ENCODE measurements around the gene KLRF2.

The KLRF2 gene

GRCh38 chr12:9941838-9942237 is 60.5 kb downstream of the KLRF2 start:
- H3K27me3 ChIP-seq (replicated peaks in 2 of 5; ENCODE audit: control insufficient read depth in 4 of 5, insufficient read depth in 5 of 5, low read length in 4 of 5), result no peaks in the 10 kb centered on the region
- POLR2A ChIA-PET, result no interaction called here
- H3K9me3 ChIP-seq (ENCODE audit: control extremely low read depth in 1 of 5, control insufficient read depth in 4 of 5, insufficient read depth in 2 of 5, low read depth in 1 of 5, low read length in 4 of 5), result no peaks in the 10 kb centered on the region
- peaks cover 0 to 9% (median 0%) of the 10 kb centered on the region in 4 experiments for H3K36me3 ChIP-seq (ENCODE audit: control insufficient read depth in 4 of 4, insufficient read depth in 4 of 4, low read length in 3 of 4)
- H3K4me1 ChIP-seq (ENCODE audit: control extremely low read depth in 1 of 4, control insufficient read depth in 4 of 4, insufficient read depth in 4 of 4, low read length in 3 of 4), result peaks cover 0 to 16% (median 10%) of the 10 kb centered on the region in 4 experiments
- H3K27ac ChIP-seq (ENCODE audit: insufficient read depth in 1 of 2, low read depth in 1 of 2, low read length in 2 of 2, poor library complexity in 1 of 2, severe bottlenecking in 2 of 2), result peak overlapping the region in 1 of 2 experiments; percentile 2
- no peak for DNase-seq
- peak overlapping the region in 3 of 7 experiments; percentile 25 to 39 (median 32) for H3K4me3 ChIP-seq (ENCODE audit: control insufficient read depth in 1 of 7, extremely low read depth in 1 of 7, insufficient read depth in 4 of 7, low read depth in 2 of 7, low read length in 6 of 7)
- WGBS (ENCODE audit: insufficient coverage), result no CpG with 5 or more reads among the region's 1 CpG
- CTCF ChIA-PET, result interaction anchor here (0.7 to 5.7 kb wide), 3 partner anchors 55 to 301 kb away, joined by 3 to 39 read pairs (median 3); partner anchors contain the start of gene CLEC12B

- Histone ChIP-seq H3K9me3 (ENCODE audit: control extremely low read depth in 1 of 5, control insufficient read depth in 4 of 5, insufficient read depth in 2 of 5, low read depth in 1 of 5, low read length in 4 of 5) (no peaks in the 10 kb centered on the region), H3K27ac (ENCODE audit: insufficient read depth in 1 of 2, low read depth in 1 of 2, low read length in 2 of 2, poor library complexity in 1 of 2, severe bottlenecking in 2 of 2) (peak overlapping the region; percentile 47), H3K4me3 (ENCODE audit: control insufficient read depth in 1 of 7, extremely low read depth in 1 of 7, insufficient read depth in 4 of 7, low read depth in 2 of 7, low read length in 6 of 7) (peak overlapping the region; percentile 29 to 82 (median 52)), H3K4me1 (ENCODE audit: control extremely low read depth in 1 of 4, control insufficient read depth in 4 of 4, insufficient read depth in 4 of 4, low read length in 3 of 4) (peaks cover 0 to 25% (median 11%) of the 10 kb centered on the region in 4 experiments), H3K36me3 (ENCODE audit: control insufficient read depth in 4 of 4, insufficient read depth in 4 of 4, low read length in 3 of 4) (peaks cover 0 to 6% (median 0%) of the 10 kb centered on the region in 4 experiments), H3K27me3 (replicated peaks in 2 of 5; ENCODE audit: control insufficient read depth in 4 of 5, insufficient read depth in 5 of 5, low read length in 4 of 5) (no peaks in the 10 kb centered on the region)
- ChIA-PET CTCF (interaction anchor here (1.0 to 1.4 kb wide), 2 partner anchors 18 to 193 kb away, joined by 3 read pairs; no protein-coding TSS in a partner anchor), POLR2A (no interaction called here)
- peak; percentile 61 to 85 (median 66) for DNase-seq
- whole genome bisulfite sequencing (ENCODE audit: insufficient coverage), result 55% methylated on average over 15 of the region's 19 CpGs
Measured at GRCh38 chr12:9943240-9943639, 62.0 kb downstream of the KLRF2 start.

- WGBS (ENCODE audit: insufficient coverage), result 0% methylated on average over 1 of the region's 2 CpGs
- H3K4me3 ChIP-seq (ENCODE audit: control insufficient read depth in 1 of 7, extremely low read depth in 1 of 7, insufficient read depth in 4 of 7, low read depth in 2 of 7, low read length in 6 of 7), result no peak overlapping the region
- H3K27ac ChIP-seq (ENCODE audit: insufficient read depth in 1 of 2, low read depth in 1 of 2, low read length in 2 of 2, poor library complexity in 1 of 2, severe bottlenecking in 2 of 2), result no peak overlapping the region
- H3K36me3 ChIP-seq (ENCODE audit: control insufficient read depth in 4 of 4, insufficient read depth in 4 of 4, low read length in 3 of 4), result peaks cover 0 to 1% (median 0%) of the 10 kb centered on the region in 4 experiments
- DNase-seq, result peak; percentile 18 to 61 (median 37)
- H3K4me1 ChIP-seq (ENCODE audit: control extremely low read depth in 1 of 4, control insufficient read depth in 4 of 4, insufficient read depth in 4 of 4, low read length in 3 of 4), result peaks cover 5 to 35% (median 20%) of the 10 kb centered on the region in 4 experiments
- CTCF ChIA-PET, result interaction anchor here (1.0 to 1.4 kb wide), 2 partner anchors 19 to 194 kb away, joined by 3 read pairs; no protein-coding TSS in a partner anchor
- H3K27me3 ChIP-seq (replicated peaks in 2 of 5; ENCODE audit: control insufficient read depth in 4 of 5, insufficient read depth in 5 of 5, low read length in 4 of 5), result no peaks in the 10 kb centered on the region
- POLR2A ChIA-PET, result no interaction called here
- no peaks in the 10 kb centered on the region for H3K9me3 ChIP-seq (ENCODE audit: control extremely low read depth in 1 of 5, control insufficient read depth in 4 of 5, insufficient read depth in 2 of 5, low read depth in 1 of 5, low read length in 4 of 5)
Measured at GRCh38 chr12:9944391-9944790, 63.1 kb downstream of the KLRF2 start.
